Testis (tissue), 2 donors: Measurements from ENCODE around the gene KIF25.

Source experiments
- CTCF ChIP-seq, 3 experiments: fragments of 450-650 bp in 2 of 3; fragments of 200-600 bp in 1 of 3; sonication (generic) in 1 of 3; IDR thresholded peaks; one replicate each; pipeline ENCODE4 v1.5.1; 2016 to 2019; ENCODE audit warnings: antibody characterized with exemption in 3 of 3, mild to moderate bottlenecking in 2 of 3, moderate library complexity in 1 of 3
- POLR2A ChIP-seq: fragments of 450-650 bp; IDR thresholded peaks from one replicate; pipeline ENCODE4 v1.6.1; 2017; ENCODE audit warnings: antibody characterized with exemption, mild to moderate bottlenecking, moderate library complexity

- TF ChIP-seq CTCF (IDR thresholded peaks at IDR 0.05) (no peak), POLR2A (no peak)
Observed at GRCh38 chr6:168093071-168093505, 95.6 kb downstream of the KIF25 start.
